GM18858 (cell line): ENCODE results near the gene GPHB5.

Experiments
- ATAC-seq: cut with Tn5 transposase; IDR thresholded peaks from one replicate; pipeline ENCODE4 v1.9.1; 2021; ENCODE audit not compliant: unreplicated experiment

The GPHB5 gene

GRCh38 chr14:63267171-63267570 lies 51.6 kb downstream of the GPHB5 start:
- ATAC-seq: no peak

- no peak for ATAC-seq
Measured at GRCh38 chr14:63266106-63266505, 52.6 kb downstream of the GPHB5 start.
